Measurements from ENCODE around the gene PLEKHJ1. TPM values are rescaled to one million over a fixed set of nuclear protein-coding genes. Genes with fewer than 3 reads are reported as not detected.

The PLEKHJ1 gene
- total and polyA plus RNA-seq, 4 donors, result 22.2 to 44.5 (median 37.0) TPM

DNA sequence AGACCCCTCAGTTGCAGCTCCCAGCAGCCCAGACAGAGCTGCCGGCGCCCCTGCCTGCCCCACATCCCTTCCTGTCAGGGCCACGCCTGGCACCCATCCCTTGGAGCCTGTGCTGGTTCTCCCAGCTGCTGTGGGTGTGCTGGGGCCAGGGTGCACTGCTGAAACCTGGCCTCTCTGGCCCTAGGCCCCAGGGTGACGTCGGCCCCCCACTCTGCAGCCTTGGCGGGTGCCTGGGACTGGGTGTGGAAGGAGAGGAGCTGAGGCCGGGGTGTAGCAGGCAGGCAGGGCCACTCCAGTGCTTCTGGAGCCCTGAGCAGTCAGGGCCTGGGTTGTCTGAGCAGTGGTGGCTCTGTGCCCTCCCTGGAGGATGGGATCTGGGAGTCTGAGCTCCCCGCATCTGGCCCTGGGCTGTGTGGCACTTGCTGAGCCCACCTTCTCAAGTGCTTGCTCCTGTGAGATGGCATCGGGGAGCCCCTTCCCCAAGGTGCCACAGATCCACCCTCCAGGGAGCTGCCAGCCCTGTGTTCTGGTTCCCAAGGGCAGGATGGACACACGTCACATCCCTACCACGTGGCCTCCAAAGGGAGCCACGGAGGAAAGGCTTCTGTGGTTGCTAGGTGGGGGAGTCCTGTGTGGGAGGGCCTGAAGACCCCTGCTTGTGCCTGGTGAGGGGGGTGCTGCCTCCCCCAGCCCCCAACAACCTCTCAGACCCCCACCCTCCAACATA is 5.2 kb downstream of the PLEKHJ1 start:
- no peak overlapping the region for H3K4me3 ChIP-seq (ENCODE audit: low read depth in 1 of 3, low read length in 3 of 3)
- no peak overlapping the region for H3K27ac ChIP-seq (ENCODE audit: low read depth in 1 of 2, low read length in 2 of 2)
- no peak overlapping the region for H3K9ac ChIP-seq (ENCODE audit: low read depth in 1 of 2, low read length in 2 of 2)
- H3K27me3 ChIP-seq (ENCODE audit: control insufficient read depth in 4 of 4, insufficient read depth in 4 of 4, low read length in 3 of 4), result no peaks in the 10 kb centered on the region
- peaks cover 11 to 44% (median 21%) of the 10 kb centered on the region in 4 donors for H3K4me1 ChIP-seq (ENCODE audit: control insufficient read depth in 4 of 4, insufficient read depth in 4 of 4, low read length in 3 of 4)
- no peaks in the 10 kb centered on the region for H3K9me3 ChIP-seq (ENCODE audit: control insufficient read depth in 4 of 4, low read length in 3 of 4)
- WGBS, result 71% methylated on average over 12 of the region's 12 CpGs
- peaks cover 0 to 19% (median 6%) of the 10 kb centered on the region in 4 donors for H3K36me3 ChIP-seq (ENCODE audit: control insufficient read depth in 4 of 4, insufficient read depth in 3 of 4, low read depth in 1 of 4, low read length in 3 of 4)
- TF ChIP-seq EGR1 (IDR thresholded peaks at IDR 0.05; ENCODE audit: low read depth in 2 of 2), result no peak
- no peak for TF ChIP-seq HNF4G (IDR thresholded peaks at IDR 0.05)
- no peak for TF ChIP-seq GABPA (IDR thresholded peaks at IDR 0.05 in 1 of 2, conservative IDR thresholded peaks at IDR 0.05 in 1 of 2)
- DNase-seq (ENCODE audit: low spot score), result no peak

DNA sequence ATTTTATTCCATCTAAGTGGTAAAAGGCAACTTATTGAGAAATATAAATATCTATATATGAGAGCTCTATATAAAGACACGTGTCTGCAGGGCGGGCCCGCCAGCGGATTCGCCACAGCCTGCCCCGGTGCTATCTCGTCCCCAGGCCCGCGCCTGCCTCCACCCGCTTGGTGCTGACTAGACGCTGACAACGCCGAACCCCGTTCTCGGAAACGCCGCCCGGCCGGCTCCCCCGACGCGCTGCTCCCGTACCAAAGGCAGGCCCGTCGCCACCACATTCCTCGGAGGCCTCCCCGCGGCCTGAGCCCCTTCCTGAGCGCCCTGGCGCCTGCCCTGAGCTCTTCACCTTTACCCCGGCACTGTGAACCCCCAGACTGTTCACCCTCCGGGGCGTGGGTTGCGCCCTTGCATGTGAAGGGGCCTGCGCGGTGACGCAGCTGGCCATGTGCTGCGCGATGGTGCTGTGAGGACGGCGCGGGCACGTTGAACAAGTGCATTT is 6.0 kb downstream of the PLEKHJ1 start:
- no peaks in the 10 kb centered on the region for H3K27me3 ChIP-seq (ENCODE audit: control insufficient read depth in 4 of 4, insufficient read depth in 4 of 4, low read length in 3 of 4)
- H3K27ac ChIP-seq (ENCODE audit: low read depth in 1 of 2, low read length in 2 of 2), result no peak overlapping the region
- no peak overlapping the region for H3K9ac ChIP-seq (ENCODE audit: low read depth in 1 of 2, low read length in 2 of 2)
- H3K4me3 ChIP-seq (ENCODE audit: low read depth in 1 of 3, low read length in 3 of 3), result no peak overlapping the region
- H3K9me3 ChIP-seq (ENCODE audit: control insufficient read depth in 4 of 4, low read length in 3 of 4), result no peaks in the 10 kb centered on the region
- 98% methylated on average over 43 of the region's 43 CpGs for WGBS
- peaks cover 0 to 22% (median 10%) of the 10 kb centered on the region in 4 donors for H3K36me3 ChIP-seq (ENCODE audit: control insufficient read depth in 4 of 4, insufficient read depth in 3 of 4, low read depth in 1 of 4, low read length in 3 of 4)
- TF ChIP-seq SP1 (IDR thresholded peaks at IDR 0.05) (no peak), HNF4G (IDR thresholded peaks at IDR 0.05) (no peak), FOXA2 (IDR thresholded peaks at IDR 0.05) (no peak), HNF4A (conservative IDR thresholded peaks at IDR 0.05) (no peak), FOXA1 (IDR thresholded peaks at IDR 0.05) (no peak), NR2F2 (IDR thresholded peaks at IDR 0.05) (no peak)
- TF ChIP-seq, protein P1, sequence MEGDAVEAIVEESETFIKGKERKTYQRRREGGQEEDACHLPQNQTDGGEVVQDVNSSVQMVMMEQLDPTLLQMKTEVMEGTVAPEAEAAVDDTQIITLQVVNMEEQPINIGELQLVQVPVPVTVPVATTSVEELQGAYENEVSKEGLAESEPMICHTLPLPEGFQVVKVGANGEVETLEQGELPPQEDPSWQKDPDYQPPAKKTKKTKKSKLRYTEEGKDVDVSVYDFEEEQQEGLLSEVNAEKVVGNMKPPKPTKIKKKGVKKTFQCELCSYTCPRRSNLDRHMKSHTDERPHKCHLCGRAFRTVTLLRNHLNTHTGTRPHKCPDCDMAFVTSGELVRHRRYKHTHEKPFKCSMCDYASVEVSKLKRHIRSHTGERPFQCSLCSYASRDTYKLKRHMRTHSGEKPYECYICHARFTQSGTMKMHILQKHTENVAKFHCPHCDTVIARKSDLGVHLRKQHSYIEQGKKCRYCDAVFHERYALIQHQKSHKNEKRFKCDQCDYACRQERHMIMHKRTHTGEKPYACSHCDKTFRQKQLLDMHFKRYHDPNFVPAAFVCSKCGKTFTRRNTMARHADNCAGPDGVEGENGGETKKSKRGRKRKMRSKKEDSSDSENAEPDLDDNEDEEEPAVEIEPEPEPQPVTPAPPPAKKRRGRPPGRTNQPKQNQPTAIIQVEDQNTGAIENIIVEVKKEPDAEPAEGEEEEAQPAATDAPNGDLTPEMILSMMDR (IDR thresholded peaks at IDR 0.05; ENCODE audit: low read depth, low read length, missing input control), result no peak
- TF ChIP-seq, protein P2, sequence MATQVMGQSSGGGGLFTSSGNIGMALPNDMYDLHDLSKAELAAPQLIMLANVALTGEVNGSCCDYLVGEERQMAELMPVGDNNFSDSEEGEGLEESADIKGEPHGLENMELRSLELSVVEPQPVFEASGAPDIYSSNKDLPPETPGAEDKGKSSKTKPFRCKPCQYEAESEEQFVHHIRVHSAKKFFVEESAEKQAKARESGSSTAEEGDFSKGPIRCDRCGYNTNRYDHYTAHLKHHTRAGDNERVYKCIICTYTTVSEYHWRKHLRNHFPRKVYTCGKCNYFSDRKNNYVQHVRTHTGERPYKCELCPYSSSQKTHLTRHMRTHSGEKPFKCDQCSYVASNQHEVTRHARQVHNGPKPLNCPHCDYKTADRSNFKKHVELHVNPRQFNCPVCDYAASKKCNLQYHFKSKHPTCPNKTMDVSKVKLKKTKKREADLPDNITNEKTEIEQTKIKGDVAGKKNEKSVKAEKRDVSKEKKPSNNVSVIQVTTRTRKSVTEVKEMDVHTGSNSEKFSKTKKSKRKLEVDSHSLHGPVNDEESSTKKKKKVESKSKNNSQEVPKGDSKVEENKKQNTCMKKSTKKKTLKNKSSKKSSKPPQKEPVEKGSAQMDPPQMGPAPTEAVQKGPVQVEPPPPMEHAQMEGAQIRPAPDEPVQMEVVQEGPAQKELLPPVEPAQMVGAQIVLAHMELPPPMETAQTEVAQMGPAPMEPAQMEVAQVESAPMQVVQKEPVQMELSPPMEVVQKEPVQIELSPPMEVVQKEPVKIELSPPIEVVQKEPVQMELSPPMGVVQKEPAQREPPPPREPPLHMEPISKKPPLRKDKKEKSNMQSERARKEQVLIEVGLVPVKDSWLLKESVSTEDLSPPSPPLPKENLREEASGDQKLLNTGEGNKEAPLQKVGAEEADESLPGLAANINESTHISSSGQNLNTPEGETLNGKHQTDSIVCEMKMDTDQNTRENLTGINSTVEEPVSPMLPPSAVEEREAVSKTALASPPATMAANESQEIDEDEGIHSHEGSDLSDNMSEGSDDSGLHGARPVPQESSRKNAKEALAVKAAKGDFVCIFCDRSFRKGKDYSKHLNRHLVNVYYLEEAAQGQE (IDR thresholded peaks at IDR 0.05), result no peak
- TF ChIP-seq, protein P3, sequence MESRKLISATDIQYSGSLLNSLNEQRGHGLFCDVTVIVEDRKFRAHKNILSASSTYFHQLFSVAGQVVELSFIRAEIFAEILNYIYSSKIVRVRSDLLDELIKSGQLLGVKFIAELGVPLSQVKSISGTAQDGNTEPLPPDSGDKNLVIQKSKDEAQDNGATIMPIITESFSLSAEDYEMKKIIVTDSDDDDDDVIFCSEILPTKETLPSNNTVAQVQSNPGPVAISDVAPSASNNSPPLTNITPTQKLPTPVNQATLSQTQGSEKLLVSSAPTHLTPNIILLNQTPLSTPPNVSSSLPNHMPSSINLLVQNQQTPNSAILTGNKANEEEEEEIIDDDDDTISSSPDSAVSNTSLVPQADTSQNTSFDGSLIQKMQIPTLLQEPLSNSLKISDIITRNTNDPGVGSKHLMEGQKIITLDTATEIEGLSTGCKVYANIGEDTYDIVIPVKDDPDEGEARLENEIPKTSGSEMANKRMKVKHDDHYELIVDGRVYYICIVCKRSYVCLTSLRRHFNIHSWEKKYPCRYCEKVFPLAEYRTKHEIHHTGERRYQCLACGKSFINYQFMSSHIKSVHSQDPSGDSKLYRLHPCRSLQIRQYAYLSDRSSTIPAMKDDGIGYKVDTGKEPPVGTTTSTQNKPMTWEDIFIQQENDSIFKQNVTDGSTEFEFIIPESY (IDR thresholded peaks at IDR 0.05), result no peak
- no peak for DNase-seq (ENCODE audit: low spot score)
- H3K4me1 ChIP-seq (ENCODE audit: control insufficient read depth in 4 of 4, insufficient read depth in 4 of 4, low read length in 3 of 4), result peaks cover 10 to 40% (median 17%) of the 10 kb centered on the region in 4 donors
